ENCODE results near the gene UBE2J2. TPM values are rescaled to one million over a fixed set of nuclear protein-coding genes. Genes with fewer than 3 reads are reported as not detected.

UBE2J2 gene
- total and polyA plus RNA-seq, 2 of the 13 experiments (the other 11 are each of a cell fraction or from before 2014, with no cell fraction given): 25.4 to 29.4 TPM

DNA sequence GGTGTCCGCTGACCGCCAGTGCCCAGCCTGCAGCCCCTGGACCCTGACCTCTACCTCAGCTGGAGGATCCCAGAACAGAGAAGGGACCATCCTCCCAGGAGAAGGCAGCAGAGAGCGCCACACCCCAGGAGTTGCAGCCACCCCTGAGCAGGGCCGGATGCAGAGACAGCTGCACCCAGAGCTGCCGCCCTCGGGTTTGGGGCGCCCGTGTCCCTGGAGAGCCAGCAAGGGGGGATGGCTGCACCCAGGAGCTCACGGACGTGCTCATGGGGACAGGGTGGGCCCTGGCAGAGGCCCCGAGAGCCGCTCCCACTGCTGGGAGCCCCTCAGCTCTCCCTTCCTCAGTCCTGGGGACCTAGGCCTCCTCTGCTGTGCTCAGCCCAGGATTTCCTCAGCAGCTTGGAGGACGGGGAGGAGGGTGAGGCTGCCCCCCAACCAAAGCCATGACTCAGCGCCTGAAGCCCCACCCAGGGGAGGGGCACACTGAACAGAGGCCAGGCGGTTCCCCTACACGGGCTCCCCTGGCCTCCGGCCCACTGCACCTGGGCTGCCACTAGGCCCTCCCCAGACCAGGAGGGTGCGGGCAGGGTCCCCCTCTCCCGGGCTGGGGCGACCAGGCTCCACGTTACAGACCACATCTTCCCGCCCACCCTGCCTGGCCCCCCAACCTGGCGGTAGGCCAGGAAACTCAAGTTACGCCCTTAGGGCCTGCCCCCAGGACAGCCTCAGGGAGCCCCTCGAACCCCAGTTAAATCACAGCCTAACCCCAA is 31.8 kb upstream of the UBE2J2 start (continued):
- peak in 1 of 2 experiments; percentile 20; a peak in 1 of 4 replicates for TF ChIP-seq EP300 (IDR thresholded peaks at IDR 0.05; ENCODE audit: low read depth in 2 of 2, low read length in 2 of 2)
- no peak for TF ChIP-seq EP300 (CRISPR knock-in tag; IDR thresholded peaks at IDR 0.05; ENCODE audit: borderline replicate concordance)
- no peak for TF ChIP-seq RAD21 (CRISPR knock-in tag; IDR thresholded peaks at IDR 0.05)
- peak; percentile 72 for TF ChIP-seq SAP130 (CRISPR knock-in tag; IDR thresholded peaks at IDR 0.05; ENCODE audit: low read depth)
- no peak for TF ChIP-seq KMT2B (CRISPR knock-in tag; IDR thresholded peaks at IDR 0.05)
- TF ChIP-seq ZNF589 (CRISPR knock-in tag; conservative IDR thresholded peaks at IDR 0.05): no peak
- TF ChIP-seq SPEN (CRISPR knock-in tag; IDR thresholded peaks at IDR 0.05; ENCODE audit: low read depth): no peak; the same call in 1 of the 2 replicates
- no peak for TF ChIP-seq THYN1 (CRISPR knock-in tag; IDR thresholded peaks at IDR 0.05; ENCODE audit: borderline replicate concordance, low read depth)
- TF ChIP-seq SNAPC2 (CRISPR knock-in tag; IDR thresholded peaks at IDR 0.05): no peak
- TF ChIP-seq ATF7-NPFF (CRISPR knock-in tag; IDR thresholded peaks at IDR 0.05; ENCODE audit: low read depth): no peak; the same call in 1 of the 2 replicates
- TF ChIP-seq ZNF160 (CRISPR knock-in tag; IDR thresholded peaks at IDR 0.05): no peak
- no peak for TF ChIP-seq ZBTB1 (CRISPR knock-in tag; IDR thresholded peaks at IDR 0.05; ENCODE audit: borderline replicate concordance)
- TF ChIP-seq TFAP4 (IDR thresholded peaks at IDR 0.05; ENCODE audit: borderline replicate concordance, low read depth): peak; percentile 77; the same call in 1 of the 2 replicates
- TF ChIP-seq KDM1A (CRISPR knock-in tag; IDR thresholded peaks at IDR 0.05): no peak
- TF ChIP-seq ZNF180 (CRISPR knock-in tag; IDR thresholded peaks at IDR 0.05; ENCODE audit: borderline replicate concordance, low read depth): no peak
- peak; percentile 67; the same call in 1 of the 2 replicates for TF ChIP-seq SP5 (CRISPR knock-in tag; IDR thresholded peaks at IDR 0.05; ENCODE audit: borderline replicate concordance, low read depth)
- TF ChIP-seq, protein P1, sequence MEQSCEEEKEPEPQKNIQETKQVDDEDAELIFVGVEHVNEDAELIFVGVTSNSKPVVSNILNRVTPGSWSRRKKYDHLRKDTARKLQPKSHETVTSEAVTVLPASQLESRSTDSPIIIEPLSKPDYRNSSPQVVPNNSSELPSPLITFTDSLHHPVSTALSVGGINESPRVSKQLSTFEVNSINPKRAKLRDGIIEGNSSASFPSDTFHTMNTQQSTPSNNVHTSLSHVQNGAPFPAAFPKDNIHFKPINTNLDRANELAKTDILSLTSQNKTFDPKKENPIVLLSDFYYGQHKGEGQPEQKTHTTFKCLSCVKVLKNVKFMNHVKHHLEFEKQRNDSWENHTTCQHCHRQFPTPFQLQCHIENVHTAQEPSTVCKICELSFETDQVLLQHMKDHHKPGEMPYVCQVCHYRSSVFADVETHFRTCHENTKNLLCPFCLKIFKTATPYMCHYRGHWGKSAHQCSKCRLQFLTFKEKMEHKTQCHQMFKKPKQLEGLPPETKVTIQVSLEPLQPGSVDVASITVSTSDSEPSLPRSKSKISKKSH (CRISPR knock-in tag; IDR thresholded peaks at IDR 0.05; ENCODE audit: borderline replicate concordance): no peak; the same call in 1 of the 2 replicates
- TF ChIP-seq NR2F1 (CRISPR knock-in tag; IDR thresholded peaks at IDR 0.05): no peak

Measured in HepG2 (cell line).